H1 (cell line): ENCODE measurements around the gene WDR43. TPM values are rescaled to one million over a fixed set of nuclear protein-coding genes. Genes with fewer than 3 reads are reported as not detected.

Source experiments
- CTCF ChIA-PET: fragments of 300-600 bp; sonication (Branson Sonifier 250); formaldehyde crosslinking; loops from one replicate; lab custom pipeline; 2021; ENCODE audit not compliant: partially characterized antibody; lab: Charles Lee
- POLR2A ChIA-PET: fragments of 300-600 bp; sonication (Branson Sonifier 250); formaldehyde crosslinking; loops from one replicate; lab custom pipeline; 2021; ENCODE audit warnings: inconsistent platforms; ENCODE audit not compliant: partially characterized antibody; lab: Charles Lee
- DNase-seq, 2 experiments: peaks; one replicate each; pipeline versions ENCODE4 v3.0.0 to v3.0.0-alpha.2; 2010 to 2022; ENCODE audit warnings: low spot score in 2 of 2, low read depth in 1 of 2, mixed read lengths in 1 of 2
- FAIRE-seq: peaks from 2 replicates; lab custom pipeline; 2011; peaks lifted over from hg19 to GRCh38; lab: Jason Lieb, UNC
- H2AFZ ChIP-seq: 2 replicates; pipeline ENCODE4 v1.8.1; 2012; ENCODE audit warnings: low read length, inconsistent platforms
- H2AK5ac ChIP-seq: 2 replicates; pipeline ENCODE4 v1.6.1; 2013; ENCODE audit warnings: low read depth, low read length
- H2BK120ac ChIP-seq: replicated peaks from 2 replicates; pipeline ENCODE3; 2013; ENCODE audit warnings: low read depth, low read length, inconsistent platforms
- H2BK12ac ChIP-seq: 2 replicates; pipeline ENCODE4 v1.6.1; 2013; ENCODE audit warnings: low read depth, low read length
- H2BK15ac ChIP-seq: 2 replicates; pipeline ENCODE4 v1.6.1; 2013; ENCODE audit warnings: low read length
- H2BK20ac ChIP-seq: 2 replicates; pipeline ENCODE4 v1.6.1; 2013; ENCODE audit warnings: low read length
- H2BK5ac ChIP-seq: 2 replicates; pipeline ENCODE4 v1.6.1; 2013; ENCODE audit warnings: low read depth, low read length
- H3K14ac ChIP-seq: 2 replicates; pipeline ENCODE4 v1.6.1; 2013; ENCODE audit warnings: inconsistent platforms; ENCODE audit not compliant: insufficient read length
- H3K18ac ChIP-seq: 2 replicates; pipeline ENCODE4 v1.6.1; 2013; ENCODE audit warnings: low read length; ENCODE audit errors: extremely low read depth
- H3K23ac ChIP-seq: 2 replicates; pipeline ENCODE4 v1.6.1; 2013; ENCODE audit warnings: inconsistent platforms; ENCODE audit not compliant: insufficient read length
- H3K23me2 ChIP-seq: 2 replicates; pipeline ENCODE4 v1.6.1; 2013; ENCODE audit warnings: low read depth, low read length
- H3K27ac ChIP-seq: 2 replicates; pipeline ENCODE4 v1.6.1; 2011; ENCODE audit warnings: low read depth, low read length, inconsistent platforms
- H3K27me3 ChIP-seq, 4 experiments: replicated peaks in 1 of 4; 1 replicate in 1 of 4; 2 replicates in 3 of 4; pipeline versions ENCODE4 v1.6.1 to v1.8.1; 2011 to 2013; ENCODE audit warnings: low read length in 3 of 4, mild to moderate bottlenecking in 3 of 4, inconsistent platforms in 2 of 4, mixed read lengths in 2 of 4, moderate library complexity in 1 of 4; ENCODE audit not compliant: control insufficient read depth in 3 of 4, insufficient read depth in 3 of 4; ENCODE audit errors: extremely low read depth in 1 of 4
- H3K36me3 ChIP-seq, 4 experiments: 2 replicates each; pipeline versions ENCODE4 v1.6.1 to v1.8.1; 2011 to 2013; ENCODE audit warnings: mild to moderate bottlenecking in 4 of 4, low read length in 3 of 4, moderate library complexity in 2 of 4, control low read depth in 1 of 4, inconsistent platforms in 1 of 4; ENCODE audit not compliant: insufficient read depth in 4 of 4, control insufficient read depth in 2 of 4
- H3K4ac ChIP-seq: replicated peaks from 2 replicates; pipeline ENCODE3; 2013; ENCODE audit warnings: low read length, low read depth, mixed read lengths, inconsistent platforms; ENCODE audit not compliant: insufficient read length
- H3K4me1 ChIP-seq, 4 experiments: replicated peaks in 1 of 4; 1 replicate in 1 of 4; 2 replicates in 3 of 4; pipeline versions ENCODE4 v1.6.1 to v1.8.1; 2011 to 2013; ENCODE audit warnings: low read length in 3 of 4, inconsistent platforms in 2 of 4, mixed read lengths in 1 of 4; ENCODE audit not compliant: insufficient read depth in 4 of 4, control insufficient read depth in 3 of 4
- H3K4me2 ChIP-seq, 2 experiments: 2 replicates each; pipeline versions ENCODE4 v1.6.1 to v1.8.1; 2011 to 2013; ENCODE audit warnings: low read depth in 2 of 2, low read length in 2 of 2, control low read depth in 1 of 2, inconsistent platforms in 1 of 2, mild to moderate bottlenecking in 1 of 2; ENCODE audit not compliant: insufficient read depth in 1 of 2
- H3K4me3 ChIP-seq, 4 experiments: fragments of 200-600, 300-600 bp in 1 of 4; sonication (generic), shearing (Covaris generic), sonication (Bioruptor Twin) in 1 of 4; 2 replicates each; pipeline versions ENCODE4 v1.5.1 to v1.8.1; 2011 to 2016; ENCODE audit warnings: low read length in 4 of 4, low read depth in 3 of 4, control low read depth in 2 of 4, inconsistent platforms in 2 of 4, mild to moderate bottlenecking in 2 of 4, mixed read lengths in 1 of 4, moderate library complexity in 1 of 4; ENCODE audit not compliant: insufficient read depth in 2 of 4; ENCODE audit errors: extremely low read depth in 1 of 4
- H3K56ac ChIP-seq: replicated peaks from 2 replicates; pipeline ENCODE3; 2013; ENCODE audit warnings: low read depth, mild to moderate bottlenecking, mixed read lengths, low read length, inconsistent platforms; ENCODE audit not compliant: insufficient read length
- H3K79me1 ChIP-seq: 2 replicates; pipeline ENCODE4 v1.6.1; 2013; ENCODE audit warnings: low read depth, low read length, control low read depth
- H3K79me2 ChIP-seq, 2 experiments: 2 replicates each; pipeline versions ENCODE4 v1.6.1 to v1.8.1; 2012 to 2013; ENCODE audit warnings: low read length in 2 of 2, mild to moderate bottlenecking in 2 of 2, inconsistent platforms in 1 of 2; ENCODE audit not compliant: insufficient read depth in 2 of 2, control insufficient read depth in 1 of 2
- H3K9ac ChIP-seq, 4 experiments: replicated peaks in 1 of 4; 1 replicate in 1 of 4; 2 replicates in 3 of 4; pipeline versions ENCODE4 v1.6.1 to v1.8.1; 2011 to 2013; ENCODE audit warnings: low read depth in 3 of 4, low read length in 3 of 4, control low read depth in 2 of 4, mild to moderate bottlenecking in 2 of 4, moderate library complexity in 2 of 4, inconsistent platforms in 1 of 4; ENCODE audit errors: extremely low read depth in 1 of 4
- H3K9me3 ChIP-seq, 2 experiments: 2 replicates each; pipeline versions ENCODE4 v1.6.1 to v1.8.1; 2012 to 2013; ENCODE audit warnings: mild to moderate bottlenecking in 2 of 2, moderate library complexity in 2 of 2, control low read depth in 1 of 2, inconsistent platforms in 1 of 2, low read depth in 1 of 2, low read length in 1 of 2, mixed read lengths in 1 of 2; ENCODE audit not compliant: insufficient read depth in 2 of 2
- H4K20me1 ChIP-seq, 2 experiments: replicated peaks in 1 of 2; 2 replicates each; pipeline versions ENCODE3 to v1.8.1; 2011 to 2013; ENCODE audit warnings: inconsistent platforms in 2 of 2, low read length in 2 of 2, mild to moderate bottlenecking in 1 of 2; ENCODE audit not compliant: insufficient read depth in 2 of 2, control insufficient read depth in 1 of 2
- H4K5ac ChIP-seq: 2 replicates; pipeline ENCODE4 v1.6.1; 2013; ENCODE audit warnings: low read length, low read depth, mixed read lengths, inconsistent platforms; ENCODE audit not compliant: insufficient read length
- H4K8ac ChIP-seq: 2 replicates; pipeline ENCODE4 v1.8.0; 2013; ENCODE audit warnings: mild to moderate bottlenecking, moderate library complexity, low read length, inconsistent platforms; ENCODE audit not compliant: insufficient read depth; ENCODE audit errors: extremely low read depth
- H4K91ac ChIP-seq: replicated peaks from 2 replicates; pipeline ENCODE3; 2013; ENCODE audit warnings: low read length, mixed read lengths, inconsistent platforms; ENCODE audit not compliant: insufficient read length
- ASH2L ChIP-seq: fragments of 200-600, 300-600 bp; sonication (generic); IDR thresholded peaks from one replicate; pipeline ENCODE4 v1.7.1; 2017; ENCODE audit warnings: low read length
- GTF2F1 ChIP-seq: IDR thresholded peaks from 2 replicates; pipeline ENCODE4 v1.6.1; 2012; ENCODE audit warnings: low read depth, low read length, improper control_type of control experiment, borderline replicate concordance
- KDM1A ChIP-seq: fragments of 200-600, 300-600 bp; sonication (generic); IDR thresholded peaks from 2 replicates; pipeline ENCODE4 v1.7.1; 2016; ENCODE audit warnings: mild to moderate bottlenecking, low read length, borderline replicate concordance
- RFX5 ChIP-seq: IDR thresholded peaks from 2 replicates; pipeline ENCODE4 v1.6.1; 2011; ENCODE audit warnings: low read depth, low read length, improper control_type of control experiment, borderline replicate concordance
- SIX5 ChIP-seq: IDR thresholded peaks from 2 replicates; pipeline ENCODE4 v1.6.1; 2011; ENCODE audit warnings: mild to moderate bottlenecking, low read depth, low read length
- TAF7 ChIP-seq: optimal IDR thresholded peaks from 2 replicates; pipeline ENCODE3; 2011; ENCODE audit warnings: low read depth, mild to moderate bottlenecking, inconsistent platforms, low read length, moderate library complexity, borderline replicate concordance
- WGBS, 2 experiments: shearing (Covaris generic) in 1 of 2; methylation state at CpG; one replicate each; pipeline versions ENCODE4 v1.1.6 to v1.1.7; 2013 to 2015; ENCODE audit warnings: low lambda C conversion rate in 2 of 2, mixed read lengths in 2 of 2, inconsistent platforms in 1 of 2, low coverage in 1 of 2, missing lambda C conversion rate in 1 of 2; ENCODE audit not compliant: insufficient replicate concordance in 2 of 2, insufficient coverage in 1 of 2, insufficient read length in 1 of 2; ENCODE audit errors: extremely low coverage in 1 of 2, missing lambda C conversion rate in 1 of 2; 5-methylcytosine and 5-hydroxymethylcytosine counted together
- polyA plus RNA-seq, 7 experiments: library from polyadenylated mRNA; depleted of rRNA in 3 of 7; stranded (reverse) in 5 of 7; unstranded in 2 of 7; fragments of >200 nt in 5 of 7; fragments of 200-250 nt in 2 of 7; gene quantifications; 1 replicate in 5 of 7; 2 replicates in 1 of 7; 4 replicates in 1 of 7; pipeline versions ENCODE4 v1.2.1 to v1.2.3, GENCODE V29; 2011 to 2013; ENCODE audit warnings: missing spikeins in 2 of 7, mixed read lengths in 2 of 7
- total RNA-seq: library from RNA; stranded (reverse); fragmentation: NEBNext Ultra II Directional; extraction: Animal tissue kit (Norgen Biotek cat#: 25700); gene quantifications from 2 replicates; pipeline ENCODE4 v1.2.1, GENCODE V29; 2021
- TF ChIP-seq, protein P1 (sequence below): IDR thresholded peaks from 2 replicates; pipeline ENCODE4 v1.6.1; 2012; ENCODE audit warnings: inconsistent platforms
- TF ChIP-seq, protein P2 (sequence below): IDR thresholded peaks from 2 replicates; pipeline ENCODE4 v1.6.1; 2012; ENCODE audit warnings: low read length, inconsistent platforms

The WDR43 gene
- total and polyA plus RNA-seq, 2 of the 8 experiments (the other 6 are each of a cell fraction or from before 2014, with no cell fraction given), result 57.8 to 142 TPM

DNA sequence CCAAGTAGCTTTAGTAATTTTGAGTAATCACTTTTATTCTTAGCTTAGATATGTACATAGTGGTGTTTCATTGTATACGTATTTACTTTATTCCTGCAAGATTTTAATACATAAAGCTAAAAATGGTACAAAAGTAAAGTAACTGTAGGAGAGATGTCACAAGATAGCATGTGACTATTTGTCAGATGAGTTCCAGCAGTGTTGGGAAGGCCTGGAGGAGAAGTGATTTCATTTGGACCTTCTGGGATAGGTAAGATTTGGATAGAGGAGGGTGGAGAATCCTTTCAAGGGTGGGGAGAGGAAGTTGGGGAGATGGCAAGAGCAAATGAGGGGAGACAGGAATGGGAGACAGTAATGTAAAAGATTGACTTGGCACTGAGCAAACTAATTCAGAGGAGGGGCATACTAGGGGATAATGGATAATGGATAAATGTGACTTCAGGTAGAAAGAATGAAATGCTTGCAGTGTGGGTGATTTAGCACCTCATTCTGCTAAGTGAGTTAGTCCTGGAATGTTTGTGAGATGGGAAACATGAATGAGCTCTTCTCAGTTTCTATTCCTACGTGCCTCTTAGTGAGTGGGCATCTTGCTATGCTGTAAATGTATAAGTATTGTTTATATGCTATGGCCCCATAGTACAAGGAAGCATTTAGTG, 10.5 kb downstream of the WDR43 start:
- Histone ChIP-seq H3K14ac (no peak overlapping the region), H3K27me3 (no peaks in the 10 kb centered on the region), H3K79me2 (peaks cover 41 to 99% of the 10 kb centered on the region in 2 experiments), H4K20me1 (peaks cover 19 to 32% of the 10 kb centered on the region in 2 experiments), H3K23ac (no peak overlapping the region), H3K4me3 (no peak overlapping the region), H3K79me1 (peaks cover 9% of the 10 kb centered on the region; the same call in 1 of the 2 replicates), H4K8ac (no peak overlapping the region), H3K9me3 (no peaks in the 10 kb centered on the region), H3K27ac (no peak overlapping the region), H2BK120ac (no peak overlapping the region), H2BK12ac (no peak overlapping the region), H3K23me2 (no peaks in the 10 kb centered on the region), H2AFZ (no peak overlapping the region), H3K36me3 (peaks cover 14 to 83% (median 48%) of the 10 kb centered on the region in 4 experiments), H3K9ac (no peak overlapping the region), H4K5ac (no peak overlapping the region), H3K4ac (no peak overlapping the region), H2BK5ac (no peak overlapping the region), H2AK5ac (no peak overlapping the region), H3K4me2 (no peak overlapping the region)
- FAIRE-seq, result no peak
- CTCF ChIA-PET, result interaction anchor here (1.3 kb wide), 1 partner anchor 47 kb away, joined by 4 read pairs; no protein-coding TSS in a partner anchor
- TF ChIP-seq KDM1A (no peak), RFX5 (no peak), GTF2F1 (no peak), SIX5 (no peak), TAF7 (no peak), ASH2L (no peak)
- TF ChIP-seq, protein P1, sequence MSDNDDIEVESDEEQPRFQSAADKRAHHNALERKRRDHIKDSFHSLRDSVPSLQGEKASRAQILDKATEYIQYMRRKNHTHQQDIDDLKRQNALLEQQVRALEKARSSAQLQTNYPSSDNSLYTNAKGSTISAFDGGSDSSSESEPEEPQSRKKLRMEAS, result no peak
- TF ChIP-seq, protein P2, sequence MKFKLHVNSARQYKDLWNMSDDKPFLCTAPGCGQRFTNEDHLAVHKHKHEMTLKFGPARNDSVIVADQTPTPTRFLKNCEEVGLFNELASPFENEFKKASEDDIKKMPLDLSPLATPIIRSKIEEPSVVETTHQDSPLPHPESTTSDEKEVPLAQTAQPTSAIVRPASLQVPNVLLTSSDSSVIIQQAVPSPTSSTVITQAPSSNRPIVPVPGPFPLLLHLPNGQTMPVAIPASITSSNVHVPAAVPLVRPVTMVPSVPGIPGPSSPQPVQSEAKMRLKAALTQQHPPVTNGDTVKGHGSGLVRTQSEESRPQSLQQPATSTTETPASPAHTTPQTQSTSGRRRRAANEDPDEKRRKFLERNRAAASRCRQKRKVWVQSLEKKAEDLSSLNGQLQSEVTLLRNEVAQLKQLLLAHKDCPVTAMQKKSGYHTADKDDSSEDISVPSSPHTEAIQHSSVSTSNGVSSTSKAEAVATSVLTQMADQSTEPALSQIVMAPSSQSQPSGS, result no peak
- TF ChIP-seq, all 59 proteins: peak for 0
- Histone ChIP-seq H2BK15ac (no peak overlapping the region), H2BK20ac (no peak overlapping the region), H4K91ac (no peak overlapping the region), H3K4me1 (no peaks in the 10 kb centered on the region), H3K18ac (no peak overlapping the region), H3K56ac (no peak overlapping the region)
- DNase-seq, result no peak
- POLR2A ChIA-PET, result interaction anchor here (0.8 to 3.3 kb wide), 4 partner anchors 9 to 12 kb away, joined by 3 to 14 read pairs (median 4); partner anchors contain the start of gene WDR43
- WGBS, 2 experiments, result 66% methylated on average over 2 of the region's 2 CpGs; no CpG with 5 or more reads in 1 of the 2 experiments
